Suprapubic skin (tissue), 4 donors: ENCODE measurements around the gene ZFP69B. TPM values are rescaled to one million over a fixed set of nuclear protein-coding genes. Genes with fewer than 3 reads are reported as not detected.

Experiments used
- DNase-seq, 2 donors: peaks; one replicate each; pipeline ENCODE4 v3.0.0-alpha.2; 2019; ENCODE audit warnings: low spot score in 2 of 2
- H3K27ac ChIP-seq: fragments of 200-600 bp; sonication (generic); one replicate; pipeline ENCODE4 v1.5.1; 2019
- H3K27me3 ChIP-seq: fragments of 200-600 bp; sonication (generic); one replicate; pipeline ENCODE4 v1.5.1; 2019
- H3K36me3 ChIP-seq: fragments of 200-600 bp; sonication (generic); one replicate; pipeline ENCODE4 v1.5.1; 2019
- H3K4me1 ChIP-seq: fragments of 200-600 bp; sonication (generic); one replicate; pipeline ENCODE4 v1.5.1; 2019
- H3K4me3 ChIP-seq: fragments of 200-600 bp; sonication (generic); one replicate; pipeline ENCODE4 v1.5.1; 2019; ENCODE audit warnings: mild to moderate bottlenecking
- H3K9me3 ChIP-seq: fragments of 200-600 bp; sonication (generic); one replicate; pipeline ENCODE4 v1.5.1; 2019
- CTCF ChIP-seq, 2 donors: fragments of 200-600 bp in 1 of 2; fragments of 450-650 bp in 1 of 2; sonication (generic) in 1 of 2; IDR thresholded peaks; one replicate each; pipeline ENCODE4 v1.5.1; 2016 to 2019; ENCODE audit warnings: antibody characterized with exemption in 2 of 2, mild to moderate bottlenecking in 1 of 2, moderate library complexity in 1 of 2
- EP300 ChIP-seq: sonication (generic); formaldehyde crosslinking; IDR thresholded peaks from one replicate; pipeline ENCODE4 v1.6.1; 2017; ENCODE audit warnings: antibody characterized with exemption
- POLR2A ChIP-seq, 2 donors: fragments of 450-650 bp; IDR thresholded peaks; one replicate each; pipeline ENCODE4 v1.6.1; 2017; ENCODE audit warnings: antibody characterized with exemption in 2 of 2, mild to moderate bottlenecking in 2 of 2, moderate library complexity in 2 of 2
- POLR2AphosphoS5 ChIP-seq, 3 donors: sonication (generic); formaldehyde crosslinking; IDR thresholded peaks; one replicate each; pipeline ENCODE4 v1.6.1; 2017; ENCODE audit warnings: antibody characterized with exemption in 3 of 3
- WGBS: methylation state at CpG from one replicate; pipeline ENCODE4 v1.1.5; 2018; 5-methylcytosine and 5-hydroxymethylcytosine counted together
- total RNA-seq, 4 donors: library from RNA; depleted of rRNA; stranded (reverse); fragments of >200 nt; gene quantifications; one replicate each; pipeline ENCODE4 v1.1.0, GENCODE V29; 2016

ZFP69B gene
- total RNA-seq, 4 donors from 2014 or later, result 0.55 to 1.1 (median 0.74) TPM

DNA sequence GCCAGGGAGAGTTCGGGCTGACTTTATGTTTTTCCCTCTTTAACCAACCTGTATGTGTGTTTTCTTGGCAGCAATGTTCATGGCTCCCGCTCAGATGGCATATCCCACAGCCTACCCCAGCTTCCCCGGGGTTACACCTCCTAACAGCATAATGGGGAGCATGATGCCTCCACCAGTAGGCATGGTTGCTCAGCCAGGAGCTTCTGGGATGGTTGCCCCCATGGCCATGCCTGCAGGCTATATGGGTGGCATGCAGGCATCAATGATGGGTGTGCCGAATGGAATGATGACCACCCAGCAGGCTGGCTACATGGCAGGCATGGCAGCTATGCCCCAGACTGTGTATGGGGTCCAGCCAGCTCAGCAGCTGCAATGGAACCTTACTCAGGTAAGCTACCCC lies 33.6 kb upstream of the ZFP69B start:
- 94% methylated on average over 4 of the region's 4 CpGs for WGBS
- H3K27me3 ChIP-seq, result no peaks in the 10 kb centered on the region
- H3K4me1 ChIP-seq, result no peaks in the 10 kb centered on the region
- no peak overlapping the region for H3K27ac ChIP-seq
- no peak overlapping the region for H3K4me3 ChIP-seq
- DNase-seq, result no peak
- H3K9me3 ChIP-seq, result no peaks in the 10 kb centered on the region
- H3K36me3 ChIP-seq, result peaks cover 52% of the 10 kb centered on the region
- TF ChIP-seq CTCF (IDR thresholded peaks at IDR 0.05) (no peak), POLR2A (IDR thresholded peaks at IDR 0.05) (no peak), POLR2AphosphoS5 (IDR thresholded peaks at IDR 0.05) (no peak), EP300 (no peak)

- Histone ChIP-seq H3K9me3 (no peaks in the 10 kb centered on the region), H3K27ac (no peak overlapping the region), H3K4me1 (no peaks in the 10 kb centered on the region), H3K27me3 (no peaks in the 10 kb centered on the region), H3K36me3 (peaks cover 28% of the 10 kb centered on the region), H3K4me3 (no peak overlapping the region)
- TF ChIP-seq EP300, result no peak
- no peak for TF ChIP-seq CTCF (IDR thresholded peaks at IDR 0.05)
- TF ChIP-seq POLR2AphosphoS5 (IDR thresholded peaks at IDR 0.05), result no peak
- no peak for TF ChIP-seq POLR2A (IDR thresholded peaks at IDR 0.05)
- no peak for DNase-seq
- 74% methylated on average over 15 of the region's 15 CpGs for WGBS
Observed at GRCh38 chr1:40421431-40422384, 28.6 kb upstream of the ZFP69B start.

GRCh38 chr1:40422630-40423263 lies 27.5 kb upstream of the ZFP69B start:
- Histone ChIP-seq H3K27me3 (no peaks in the 10 kb centered on the region), H3K4me1 (no peaks in the 10 kb centered on the region), H3K9me3 (no peaks in the 10 kb centered on the region), H3K27ac (no peak overlapping the region), H3K36me3 (peaks cover 17% of the 10 kb centered on the region), H3K4me3 (no peak overlapping the region)
- TF ChIP-seq POLR2A (IDR thresholded peaks at IDR 0.05), result no peak
- TF ChIP-seq CTCF (IDR thresholded peaks at IDR 0.05), result no peak
- no peak for TF ChIP-seq POLR2AphosphoS5 (IDR thresholded peaks at IDR 0.05)
- TF ChIP-seq EP300, result no peak
- no peak for DNase-seq
- 83% methylated on average over 11 of the region's 11 CpGs for WGBS

DNA sequence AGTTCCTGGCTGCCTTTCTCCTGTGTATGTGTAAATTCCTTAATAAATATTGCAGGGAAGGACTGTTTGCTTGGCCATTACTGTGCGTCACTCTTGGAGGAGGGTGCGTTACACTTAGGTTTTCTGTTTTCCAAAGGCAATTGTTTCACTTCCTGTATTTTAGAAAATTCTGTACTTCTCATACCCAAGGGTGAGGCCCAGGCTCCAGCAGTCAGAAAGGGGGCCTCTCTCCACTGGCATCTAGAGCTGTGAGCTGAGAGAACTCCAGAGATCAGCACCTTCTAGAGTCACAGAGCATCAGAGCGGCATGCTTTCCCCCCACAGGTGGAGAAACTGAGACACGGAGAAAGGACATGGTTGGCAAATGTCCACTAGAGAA lies 27.0 kb upstream of the ZFP69B start:
- 100% methylated on average over 4 of the region's 4 CpGs for WGBS
- TF ChIP-seq POLR2AphosphoS5 (IDR thresholded peaks at IDR 0.05) (no peak), EP300 (no peak), POLR2A (IDR thresholded peaks at IDR 0.05) (no peak), CTCF (IDR thresholded peaks at IDR 0.05) (no peak)
- Histone ChIP-seq H3K27ac (no peak overlapping the region), H3K36me3 (peaks cover 17% of the 10 kb centered on the region), H3K4me1 (no peaks in the 10 kb centered on the region), H3K9me3 (no peaks in the 10 kb centered on the region), H3K4me3 (no peak overlapping the region), H3K27me3 (no peaks in the 10 kb centered on the region)
- DNase-seq, result no peak

DNA sequence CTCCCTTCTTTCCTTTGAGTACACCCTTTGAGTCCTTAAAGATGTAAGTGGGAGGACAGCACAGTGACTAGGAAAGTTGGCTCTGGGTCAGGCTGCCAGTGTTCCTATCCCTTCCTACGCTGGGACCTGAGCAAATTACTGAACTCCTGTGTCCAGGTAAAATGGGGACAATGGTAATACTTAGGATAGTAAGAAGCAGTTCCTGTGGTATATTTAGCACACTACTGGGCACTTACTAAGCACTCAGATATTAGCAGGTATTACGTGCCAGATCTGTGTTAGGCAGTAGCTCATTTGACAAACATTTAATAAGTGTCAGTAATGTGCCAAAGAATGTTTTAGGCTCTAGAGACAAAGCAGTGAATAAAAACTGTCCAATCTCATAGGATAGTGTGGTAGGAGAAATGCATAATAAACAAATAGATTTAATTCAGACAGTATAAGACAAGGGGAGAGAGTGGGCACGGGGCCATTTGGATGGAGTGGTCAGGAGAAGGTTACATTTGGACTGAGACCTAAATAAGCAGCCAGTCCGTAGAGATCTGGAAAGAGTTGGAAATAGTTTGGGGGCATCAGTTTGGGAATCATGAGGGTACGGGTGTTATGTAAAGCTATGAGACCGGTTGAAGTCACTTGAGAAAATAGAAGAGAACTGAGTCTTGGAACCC lies 26.2 kb upstream of the ZFP69B start:
- Histone ChIP-seq H3K4me1 (no peaks in the 10 kb centered on the region), H3K27ac (no peak overlapping the region), H3K36me3 (peaks cover 12% of the 10 kb centered on the region), H3K9me3 (no peaks in the 10 kb centered on the region), H3K4me3 (no peak overlapping the region), H3K27me3 (no peaks in the 10 kb centered on the region)
- WGBS, result 94% methylated on average over 6 of the region's 6 CpGs
- DNase-seq, result no peak
- TF ChIP-seq POLR2AphosphoS5 (IDR thresholded peaks at IDR 0.05) (no peak), POLR2A (IDR thresholded peaks at IDR 0.05) (no peak), CTCF (IDR thresholded peaks at IDR 0.05) (no peak), EP300 (no peak)
